ENCODE data around the gene TMEM245.

TMEM245 gene

DNA sequence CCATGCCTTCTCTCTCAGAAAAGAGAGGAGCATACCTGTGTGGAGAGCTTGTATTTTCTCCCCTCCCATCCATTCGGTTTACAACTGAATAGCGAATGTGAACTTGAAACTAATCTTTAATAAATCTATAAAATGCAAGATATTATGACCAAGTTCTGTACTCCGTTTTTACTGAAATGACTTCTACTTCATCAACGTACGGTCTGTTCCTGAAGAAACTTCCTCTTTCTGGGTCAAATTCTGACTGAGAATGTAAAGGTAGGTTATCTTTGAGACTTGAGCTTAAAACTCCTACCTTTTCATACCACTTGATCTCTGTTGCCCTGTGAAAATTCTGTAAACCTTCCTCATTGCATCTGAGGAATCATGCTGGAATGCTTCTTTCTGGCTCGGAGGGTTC is 102.3 kb downstream of the TMEM245 start (continued):
- TF ChIP-seq, protein P1, sequence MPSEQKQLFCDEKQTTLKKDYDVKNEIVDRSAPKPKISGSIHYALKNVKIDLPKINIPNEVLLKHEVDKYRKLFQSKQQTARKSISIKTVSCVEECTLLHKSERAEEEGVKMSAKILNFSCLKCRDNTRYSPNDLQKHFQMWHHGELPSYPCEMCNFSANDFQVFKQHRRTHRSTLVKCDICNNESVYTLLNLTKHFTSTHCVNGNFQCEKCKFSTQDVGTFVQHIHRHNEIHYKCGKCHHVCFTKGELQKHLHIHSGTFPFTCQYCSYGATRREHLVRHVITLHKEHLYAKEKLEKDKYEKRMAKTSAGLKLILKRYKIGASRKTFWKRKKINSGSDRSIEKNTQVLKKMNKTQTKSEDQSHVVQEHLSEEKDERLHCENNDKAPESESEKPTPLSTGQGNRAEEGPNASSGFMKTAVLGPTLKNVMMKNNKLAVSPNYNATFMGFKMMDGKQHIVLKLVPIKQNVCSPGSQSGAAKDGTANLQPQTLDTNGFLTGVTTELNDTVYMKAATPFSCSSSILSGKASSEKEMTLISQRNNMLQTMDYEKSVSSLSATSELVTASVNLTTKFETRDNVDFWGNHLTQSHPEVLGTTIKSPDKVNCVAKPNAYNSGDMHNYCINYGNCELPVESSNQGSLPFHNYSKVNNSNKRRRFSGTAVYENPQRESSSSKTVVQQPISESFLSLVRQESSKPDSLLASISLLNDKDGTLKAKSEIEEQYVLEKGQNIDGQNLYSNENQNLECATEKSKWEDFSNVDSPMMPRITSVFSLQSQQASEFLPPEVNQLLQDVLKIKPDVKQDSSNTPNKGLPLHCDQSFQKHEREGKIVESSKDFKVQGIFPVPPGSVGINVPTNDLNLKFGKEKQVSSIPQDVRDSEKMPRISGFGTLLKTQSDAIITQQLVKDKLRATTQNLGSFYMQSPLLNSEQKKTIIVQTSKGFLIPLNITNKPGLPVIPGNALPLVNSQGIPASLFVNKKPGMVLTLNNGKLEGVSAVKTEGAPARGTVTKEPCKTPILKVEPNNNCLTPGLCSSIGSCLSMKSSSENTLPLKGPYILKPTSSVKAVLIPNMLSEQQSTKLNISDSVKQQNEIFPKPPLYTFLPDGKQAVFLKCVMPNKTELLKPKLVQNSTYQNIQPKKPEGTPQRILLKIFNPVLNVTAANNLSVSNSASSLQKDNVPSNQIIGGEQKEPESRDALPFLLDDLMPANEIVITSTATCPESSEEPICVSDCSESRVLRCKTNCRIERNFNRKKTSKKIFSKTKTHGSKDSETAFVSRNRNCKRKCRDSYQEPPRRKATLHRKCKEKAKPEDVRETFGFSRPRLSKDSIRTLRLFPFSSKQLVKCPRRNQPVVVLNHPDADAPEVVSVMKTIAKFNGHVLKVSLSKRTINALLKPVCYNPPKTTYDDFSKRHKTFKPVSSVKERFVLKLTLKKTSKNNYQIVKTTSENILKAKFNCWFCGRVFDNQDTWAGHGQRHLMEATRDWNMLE (tag by site-specific recombination; conservative IDR thresholded peaks at IDR 0.05; ENCODE audit: low read depth): no peak
- no peak for TF ChIP-seq TRIM28 (IDR thresholded peaks at IDR 0.05; ENCODE audit: borderline replicate concordance, low read length)
- no peak for TF ChIP-seq ZSCAN23 (tag by site-specific recombination; IDR thresholded peaks at IDR 0.05)
- TF ChIP-seq ZNF350 (tag by site-specific recombination; IDR thresholded peaks at IDR 0.05): no peak
- TF ChIP-seq, protein P2, sequence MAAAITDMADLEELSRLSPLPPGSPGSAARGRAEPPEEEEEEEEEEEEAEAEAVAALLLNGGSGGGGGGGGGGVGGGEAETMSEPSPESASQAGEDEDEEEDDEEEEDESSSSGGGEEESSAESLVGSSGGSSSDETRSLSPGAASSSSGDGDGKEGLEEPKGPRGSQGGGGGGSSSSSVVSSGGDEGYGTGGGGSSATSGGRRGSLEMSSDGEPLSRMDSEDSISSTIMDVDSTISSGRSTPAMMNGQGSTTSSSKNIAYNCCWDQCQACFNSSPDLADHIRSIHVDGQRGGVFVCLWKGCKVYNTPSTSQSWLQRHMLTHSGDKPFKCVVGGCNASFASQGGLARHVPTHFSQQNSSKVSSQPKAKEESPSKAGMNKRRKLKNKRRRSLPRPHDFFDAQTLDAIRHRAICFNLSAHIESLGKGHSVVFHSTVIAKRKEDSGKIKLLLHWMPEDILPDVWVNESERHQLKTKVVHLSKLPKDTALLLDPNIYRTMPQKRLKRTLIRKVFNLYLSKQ (tag by site-specific recombination; IDR thresholded peaks at IDR 0.05; ENCODE audit: borderline replicate concordance): no peak
- TF ChIP-seq ZNF501 (tag by site-specific recombination; IDR thresholded peaks at IDR 0.05): no peak
- no peak for TF ChIP-seq ZNF202 (tag by site-specific recombination; IDR thresholded peaks at IDR 0.05; ENCODE audit: borderline replicate concordance)

DNA sequence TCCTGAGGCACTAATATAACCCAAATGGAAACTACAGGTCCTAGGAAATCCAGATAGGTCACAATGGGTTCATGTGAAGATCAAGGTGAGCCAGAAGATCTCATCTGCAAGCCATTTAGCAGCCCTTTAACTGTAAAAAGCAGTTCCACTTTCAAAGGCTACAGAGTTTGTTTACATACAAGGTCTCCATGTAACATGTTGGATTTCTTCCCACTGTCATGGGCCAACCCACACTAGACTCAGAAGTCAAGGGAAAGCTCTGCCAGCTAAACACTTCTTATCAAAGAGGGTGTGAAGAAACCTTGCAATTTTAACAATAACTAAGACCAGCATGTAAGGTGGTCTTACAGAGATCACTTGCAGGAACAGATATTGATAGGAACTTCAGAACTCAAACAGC is 102.7 kb downstream of the TMEM245 start:
- H3K9me3 ChIP-seq (ENCODE audit: control insufficient read depth, insufficient read depth, low read depth, low read length): no peaks in the 10 kb centered on the region
- TF ChIP-seq, protein P3, sequence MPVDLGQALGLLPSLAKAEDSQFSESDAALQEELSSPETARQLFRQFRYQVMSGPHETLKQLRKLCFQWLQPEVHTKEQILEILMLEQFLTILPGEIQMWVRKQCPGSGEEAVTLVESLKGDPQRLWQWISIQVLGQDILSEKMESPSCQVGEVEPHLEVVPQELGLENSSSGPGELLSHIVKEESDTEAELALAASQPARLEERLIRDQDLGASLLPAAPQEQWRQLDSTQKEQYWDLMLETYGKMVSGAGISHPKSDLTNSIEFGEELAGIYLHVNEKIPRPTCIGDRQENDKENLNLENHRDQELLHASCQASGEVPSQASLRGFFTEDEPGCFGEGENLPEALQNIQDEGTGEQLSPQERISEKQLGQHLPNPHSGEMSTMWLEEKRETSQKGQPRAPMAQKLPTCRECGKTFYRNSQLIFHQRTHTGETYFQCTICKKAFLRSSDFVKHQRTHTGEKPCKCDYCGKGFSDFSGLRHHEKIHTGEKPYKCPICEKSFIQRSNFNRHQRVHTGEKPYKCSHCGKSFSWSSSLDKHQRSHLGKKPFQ (tag by site-specific recombination; IDR thresholded peaks at IDR 0.05): no peak
- TF ChIP-seq ZNF785 (tag by site-specific recombination; IDR thresholded peaks at IDR 0.05) (no peak), ZBTB8A (tag by site-specific recombination; IDR thresholded peaks at IDR 0.05) (no peak), ZNF600 (tag by site-specific recombination; IDR thresholded peaks at IDR 0.05) (no peak), ZNF16 (tag by site-specific recombination; IDR thresholded peaks at IDR 0.05; ENCODE audit: low read depth) (no peak), ZNF23 (tag by site-specific recombination; IDR thresholded peaks at IDR 0.05; ENCODE audit: borderline replicate concordance) (no peak), ZNF660 (tag by site-specific recombination; IDR thresholded peaks at IDR 0.05) (no peak), ZNF202 (tag by site-specific recombination; IDR thresholded peaks at IDR 0.05; ENCODE audit: borderline replicate concordance) (no peak), ZNF501 (tag by site-specific recombination; IDR thresholded peaks at IDR 0.05) (no peak), ZNF837 (tag by site-specific recombination; IDR thresholded peaks at IDR 0.05) (no peak), REPIN1 (tag by site-specific recombination; IDR thresholded peaks at IDR 0.05; ENCODE audit: low read depth) (no peak), MYNN (tag by site-specific recombination; IDR thresholded peaks at IDR 0.05; ENCODE audit: borderline replicate concordance) (no peak), ZNF394 (tag by site-specific recombination; IDR thresholded peaks at IDR 0.05; ENCODE audit: borderline replicate concordance) (no peak), ZNF354C (tag by site-specific recombination; IDR thresholded peaks at IDR 0.05; ENCODE audit: borderline replicate concordance, low read depth) (no peak), ZNF677 (tag by site-specific recombination; IDR thresholded peaks at IDR 0.05) (no peak)
- TF ChIP-seq, protein P4, sequence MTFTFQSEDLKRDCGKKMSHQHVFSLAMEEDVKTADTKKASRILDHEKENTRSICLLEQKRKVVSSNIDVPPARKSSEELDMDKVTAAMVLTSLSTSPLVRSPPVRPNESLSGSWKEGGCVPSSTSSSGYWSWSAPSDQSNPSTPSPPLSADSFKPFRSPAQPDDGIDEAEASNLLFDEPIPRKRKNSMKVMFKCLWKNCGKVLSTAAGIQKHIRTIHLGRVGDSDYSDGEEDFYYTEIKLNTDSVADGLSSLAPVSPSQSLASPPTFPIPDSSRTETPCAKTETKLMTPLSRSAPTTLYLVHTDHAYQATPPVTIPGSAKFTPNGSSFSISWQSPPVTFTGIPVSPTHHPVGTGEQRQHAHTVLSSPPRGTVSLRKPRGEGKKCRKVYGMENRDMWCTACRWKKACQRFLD (tag by site-specific recombination; IDR thresholded peaks at IDR 0.05): no peak
- TF ChIP-seq, protein P5, sequence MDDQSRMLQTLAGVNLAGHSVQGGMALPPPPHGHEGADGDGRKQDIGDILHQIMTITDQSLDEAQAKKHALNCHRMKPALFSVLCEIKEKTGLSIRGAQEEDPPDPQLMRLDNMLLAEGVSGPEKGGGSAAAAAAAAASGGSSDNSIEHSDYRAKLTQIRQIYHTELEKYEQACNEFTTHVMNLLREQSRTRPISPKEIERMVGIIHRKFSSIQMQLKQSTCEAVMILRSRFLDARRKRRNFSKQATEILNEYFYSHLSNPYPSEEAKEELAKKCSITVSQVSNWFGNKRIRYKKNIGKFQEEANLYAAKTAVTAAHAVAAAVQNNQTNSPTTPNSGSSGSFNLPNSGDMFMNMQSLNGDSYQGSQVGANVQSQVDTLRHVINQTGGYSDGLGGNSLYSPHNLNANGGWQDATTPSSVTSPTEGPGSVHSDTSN (CRISPR knock-in tag; IDR thresholded peaks at IDR 0.05): no peak
- TF ChIP-seq, protein P6, sequence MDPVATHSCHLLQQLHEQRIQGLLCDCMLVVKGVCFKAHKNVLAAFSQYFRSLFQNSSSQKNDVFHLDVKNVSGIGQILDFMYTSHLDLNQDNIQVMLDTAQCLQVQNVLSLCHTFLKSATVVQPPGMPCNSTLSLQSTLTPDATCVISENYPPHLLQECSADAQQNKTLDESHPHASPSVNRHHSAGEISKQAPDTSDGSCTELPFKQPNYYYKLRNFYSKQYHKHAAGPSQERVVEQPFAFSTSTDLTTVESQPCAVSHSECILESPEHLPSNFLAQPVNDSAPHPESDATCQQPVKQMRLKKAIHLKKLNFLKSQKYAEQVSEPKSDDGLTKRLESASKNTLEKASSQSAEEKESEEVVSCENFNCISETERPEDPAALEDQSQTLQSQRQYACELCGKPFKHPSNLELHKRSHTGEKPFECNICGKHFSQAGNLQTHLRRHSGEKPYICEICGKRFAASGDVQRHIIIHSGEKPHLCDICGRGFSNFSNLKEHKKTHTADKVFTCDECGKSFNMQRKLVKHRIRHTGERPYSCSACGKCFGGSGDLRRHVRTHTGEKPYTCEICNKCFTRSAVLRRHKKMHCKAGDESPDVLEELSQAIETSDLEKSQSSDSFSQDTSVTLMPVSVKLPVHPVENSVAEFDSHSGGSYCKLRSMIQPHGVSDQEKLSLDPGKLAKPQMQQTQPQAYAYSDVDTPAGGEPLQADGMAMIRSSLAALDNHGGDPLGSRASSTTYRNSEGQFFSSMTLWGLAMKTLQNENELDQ (tag by site-specific recombination; IDR thresholded peaks at IDR 0.05; ENCODE audit: low read depth): no peak
- H3K27ac ChIP-seq (ENCODE audit: extremely low read depth, low read depth, low read length): no peak overlapping the region
- H3K4me1 ChIP-seq (ENCODE audit: control insufficient read depth, insufficient read depth, low read length): peaks cover 7% of the 10 kb centered on the region; the same call in 1 of the 2 replicates
- POLR2A ChIA-PET: no interaction called here
- H3K36me3 ChIP-seq (ENCODE audit: control insufficient read depth in 2 of 2, insufficient read depth in 1 of 2, low read length in 2 of 2): peaks cover 3 to 29% of the 10 kb centered on the region in 2 experiments
- H3K4me3 ChIP-seq (ENCODE audit: low read depth, low read length): no peak overlapping the region
- CTCF ChIA-PET: interaction anchor here (0.5 to 0.6 kb wide), 4 partner anchors 59 to 556 kb away, joined by 3 to 6 read pairs (median 4); no protein-coding TSS in a partner anchor
